IMR-90 (cell line): ENCODE measurements around the gene DENND1A.
"Not testable (repeated sequence)": the region's sequence is repeated elsewhere in the genome, so short reads cannot be mapped to it uniquely, and the experiment has no call there.

Source experiments
- BHLHE40 ChIP-seq: fragments of 150-350 bp; IDR thresholded peaks from 2 replicates; pipeline ENCODE4 v1.6.1; 2016; ENCODE audit warnings: mild to moderate bottlenecking, low read depth, low read length
- CEBPB ChIP-seq: IDR thresholded peaks from 2 replicates; pipeline ENCODE4 v1.6.1; 2012; ENCODE audit warnings: low read depth, low read length, improper control_type of control experiment
- CTCF ChIP-seq: conservative IDR thresholded peaks from 2 replicates; pipeline ENCODE4 v1.5.1; 2012; ENCODE audit warnings: mild to moderate bottlenecking, low read depth, low read length, improper control_type of control experiment
- ELK1 ChIP-seq: fragments of 150-350 bp; IDR thresholded peaks from 2 replicates; pipeline ENCODE4 v1.6.1; 2016; ENCODE audit warnings: low read depth, mild to moderate bottlenecking, low read length, moderate library complexity, borderline replicate concordance
- MAZ ChIP-seq: IDR thresholded peaks from 2 replicates; pipeline ENCODE4 v1.6.1; 2012; ENCODE audit warnings: low read depth, mild to moderate bottlenecking, low read length, improper control_type of control experiment, moderate library complexity, borderline replicate concordance
- MXI1 ChIP-seq: IDR thresholded peaks from 2 replicates; pipeline ENCODE4 v1.6.1; 2012; ENCODE audit warnings: low read depth, mild to moderate bottlenecking, low read length, moderate library complexity, borderline replicate concordance
- POLR2A ChIP-seq: IDR thresholded peaks from 2 replicates; pipeline ENCODE4 v1.6.1; 2012; ENCODE audit warnings: mild to moderate bottlenecking, low read depth, low read length
- RAD21 ChIP-seq: IDR thresholded peaks from 2 replicates; pipeline ENCODE4 v1.6.1; 2012; ENCODE audit warnings: low read length, improper control_type of control experiment
- RFX5 ChIP-seq: IDR thresholded peaks from 2 replicates; pipeline ENCODE4 v1.8.0; 2012; ENCODE audit warnings: low read depth, mild to moderate bottlenecking, low read length, moderate library complexity
- SMC3 ChIP-seq: fragments of 150-350 bp; IDR thresholded peaks from 2 replicates; pipeline ENCODE4 v1.6.1; 2016; ENCODE audit warnings: low read depth, mild to moderate bottlenecking, antibody characterized with exemption, low read length, moderate library complexity
- USF2 ChIP-seq: fragments of 150-350 bp; IDR thresholded peaks from 2 replicates; pipeline ENCODE4 v1.6.1; 2017; ENCODE audit warnings: mild to moderate bottlenecking, antibody characterized with exemption, low read length, low read depth

- TF ChIP-seq BHLHE40, CTCF, SMC3, POLR2A, ELK1, RAD21, RFX5, MAZ, CEBPB, MXI1, USF2: not testable (repeated sequence)
Measured at GRCh38 chr9:123333058-123333669, 596.8 kb downstream of the DENND1A start.
